CD14-positive monocyte (primary cell): ENCODE data around the gene SGPL1. TPM values are rescaled to one million over a fixed set of nuclear protein-coding genes. Genes with fewer than 3 reads are reported as not detected.

Source experiments
- DNase-seq, 3 donors: peaks; one replicate each; pipeline ENCODE4 v3.0.0-alpha.2; 2011 to 2022
- H2AFZ ChIP-seq: 2 replicates; pipeline ENCODE4 v1.6.0; 2012; ENCODE audit warnings: mild to moderate bottlenecking, low read depth, low read length, inconsistent platforms; ENCODE audit not compliant: insufficient read depth, poor library complexity, severe bottlenecking
- H3K27ac ChIP-seq, 2 donors: 1 replicate in 1 of 2; 2 replicates in 1 of 2; pipeline ENCODE4 v1.5.1; 2012 to 2013; ENCODE audit warnings: low read length in 2 of 2, control low read depth in 1 of 2, inconsistent platforms in 1 of 2, low read depth in 1 of 2, mild to moderate bottlenecking in 1 of 2
- H3K27me3 ChIP-seq, 2 donors: one replicate each; pipeline versions ENCODE4 v1.6.0 to v1.6.1; 2011 to 2013; ENCODE audit warnings: low read length in 2 of 2; ENCODE audit not compliant: control insufficient read depth in 2 of 2, insufficient read depth in 2 of 2
- H3K36me3 ChIP-seq, 2 donors: replicated peaks in 1 of 2; 1 replicate in 1 of 2; 2 replicates in 1 of 2; pipeline versions ENCODE4 v1.5.1 to v1.6.1; 2012 to 2013; ENCODE audit warnings: low read length in 2 of 2, control low read depth in 1 of 2, inconsistent platforms in 1 of 2, mild to moderate bottlenecking in 1 of 2; ENCODE audit not compliant: insufficient read depth in 2 of 2, control insufficient read depth in 1 of 2
- H3K4me1 ChIP-seq, 2 donors: 1 replicate in 1 of 2; 2 replicates in 1 of 2; pipeline versions ENCODE4 v1.5.1 to v1.6.1; 2012 to 2013; ENCODE audit warnings: low read length in 2 of 2, control low read depth in 1 of 2, inconsistent platforms in 1 of 2, mild to moderate bottlenecking in 1 of 2, moderate library complexity in 1 of 2; ENCODE audit not compliant: insufficient read depth in 2 of 2, control insufficient read depth in 1 of 2
- H3K4me2 ChIP-seq: replicated peaks from 2 replicates; pipeline ENCODE3; 2012; ENCODE audit warnings: low read length, moderate library complexity, mild to moderate bottlenecking; ENCODE audit not compliant: poor library complexity, severe bottlenecking; ENCODE audit errors: extremely low read depth
- H3K4me3 ChIP-seq, 3 experiments: fragments of 200-600 bp in 1 of 3; sonication (generic) in 1 of 3; replicated peaks in 1 of 3; 1 replicate in 2 of 3; 2 replicates in 1 of 3; pipeline ENCODE4 v1.5.1; 2011 to 2013; ENCODE audit warnings: low read length in 3 of 3, mild to moderate bottlenecking in 3 of 3, control low read depth in 2 of 3, low read depth in 2 of 3, inconsistent platforms in 1 of 3, moderate library complexity in 1 of 3
- H3K79me2 ChIP-seq: 2 replicates; pipeline ENCODE4 v1.6.0; 2012; ENCODE audit warnings: mild to moderate bottlenecking, control low read depth, inconsistent platforms, low read length, moderate library complexity; ENCODE audit not compliant: insufficient read depth
- H3K9ac ChIP-seq: 2 replicates; pipeline ENCODE4 v1.6.0; 2017; ENCODE audit warnings: low read length, mild to moderate bottlenecking; ENCODE audit not compliant: insufficient read depth, poor library complexity, severe bottlenecking
- H3K9me3 ChIP-seq, 2 donors: replicated peaks in 1 of 2; 1 replicate in 1 of 2; 2 replicates in 1 of 2; pipeline versions ENCODE4 v1.5.1 to v1.6.1; 2012 to 2013; ENCODE audit warnings: low read length in 2 of 2, control low read depth in 1 of 2; ENCODE audit not compliant: control insufficient read depth in 1 of 2, insufficient read depth in 1 of 2
- H4K20me1 ChIP-seq: 2 replicates; pipeline ENCODE4 v1.6.0; 2012; ENCODE audit warnings: mild to moderate bottlenecking, low read length, control low read depth, moderate library complexity; ENCODE audit not compliant: insufficient read depth
- H3K27ac Mint-ChIP-seq, 7 donors: one replicate each; pipeline ENCODE4 v1.8.0; 2020; ENCODE audit warnings: mild to moderate bottlenecking in 7 of 7, mixed read lengths in 7 of 7, moderate library complexity in 6 of 7, inconsistent platforms in 2 of 7
- H3K27me3 Mint-ChIP-seq, 3 donors: one replicate each; pipeline ENCODE4 v1.8.0; 2021 to 2022; ENCODE audit warnings: low read depth in 3 of 3, mild to moderate bottlenecking in 3 of 3, mixed read lengths in 3 of 3, moderate library complexity in 3 of 3, inconsistent platforms in 1 of 3
- H3K36me3 Mint-ChIP-seq, 2 donors: one replicate each; pipeline ENCODE4 v1.8.0; 2020; ENCODE audit warnings: mixed read lengths in 2 of 2, inconsistent platforms in 1 of 2, mild to moderate bottlenecking in 1 of 2
- H3K4me1 Mint-ChIP-seq: one replicate; pipeline ENCODE4 v1.8.0; 2020; ENCODE audit warnings: mild to moderate bottlenecking, mixed read lengths
- H3K4me3 Mint-ChIP-seq, 2 donors: one replicate each; pipeline ENCODE4 v1.8.0; 2020; ENCODE audit warnings: mild to moderate bottlenecking in 2 of 2, mixed read lengths in 2 of 2, moderate library complexity in 1 of 2
- H3K9me3 Mint-ChIP-seq, 7 donors: one replicate each; pipeline ENCODE4 v1.8.0; 2020 to 2022; ENCODE audit warnings: mixed read lengths in 7 of 7, mild to moderate bottlenecking in 6 of 7, moderate library complexity in 6 of 7, inconsistent platforms in 2 of 7
- CTCF ChIP-seq: fragments of 200-600 bp; IDR thresholded peaks from one replicate; pipeline ENCODE4 v1.8.0; 2022; ENCODE audit warnings: antibody characterized with exemption, mild to moderate bottlenecking
- WGBS: methylation state at CpG from one replicate; pipeline ENCODE4 v1.1.5; 2013; ENCODE audit warnings: missing lambda C conversion rate; ENCODE audit not compliant: insufficient coverage; 5-methylcytosine and 5-hydroxymethylcytosine counted together
- intact Hi-C, 2 donors: fragments of 100-400 bp; cut with micrococcal nuclease; formaldehyde crosslinking; loops; one replicate each; pipeline versions ENCODE4 v1.15.0 to v1.15.1; 2023
- polyA plus RNA-seq, 3 donors: library from polyadenylated mRNA; depleted of rRNA in 1 of 3; unstranded in 2 of 3; stranded (reverse) in 1 of 3; fragments of 300-500 nt in 2 of 3; fragments of >200 nt in 1 of 3; fragmentation: Illumina TruSeq in 2 of 3; gene quantifications; 1 replicate in 2 of 3; 2 replicates in 1 of 3; pipeline ENCODE4 v1.2.3, GENCODE V29; 2012 to 2021

Gene SGPL1
- polyA plus RNA-seq, 3 donors = 16.6 to 26.8 (median 26.1) TPM

GRCh38 chr10:70797840-70798239, 17.9 kb upstream of the SGPL1 start:
- Histone ChIP-seq H2AFZ (no peak overlapping the region), H3K4me3 (no peak overlapping the region), H3K36me3 (no peaks in the 10 kb centered on the region), H4K20me1 (no peaks in the 10 kb centered on the region), H3K4me1 (peaks cover 20% of the 10 kb centered on the region in 2 donors), H3K9ac (no peak overlapping the region), H3K27me3 (no peaks in the 10 kb centered on the region), H3K4me2 (no peak overlapping the region), H3K27ac (no peak overlapping the region), H3K79me2 (no peaks in the 10 kb centered on the region), H3K9me3 (no peaks in the 10 kb centered on the region)
- Mint-ChIP-seq H3K4me1 (peaks cover 24% of the 10 kb centered on the region), H3K27me3 (peaks cover 2 to 6% (median 2%) of the 10 kb centered on the region in 3 donors), H3K27ac (peak overlapping the region in 1 of 7 donors; percentile 46), H3K36me3 (no peaks in the 10 kb centered on the region), H3K4me3 (peak overlapping the region in 1 of 2 donors; percentile 40), H3K9me3 (peaks cover 0 to 4% (median 1%) of the 10 kb centered on the region in 7 donors)
- 37% methylated on average over 4 of the region's 7 CpGs for WGBS
- no peak for DNase-seq
- intact Hi-C loops = no loop called here
- TF ChIP-seq CTCF = no peak

- Histone ChIP-seq H3K36me3 (no peaks in the 10 kb centered on the region), H3K9ac (no peak overlapping the region), H3K4me2 (no peak overlapping the region), H2AFZ (no peak overlapping the region), H3K9me3 (no peaks in the 10 kb centered on the region), H3K4me1 (peaks cover 20% of the 10 kb centered on the region in 2 donors), H3K79me2 (no peaks in the 10 kb centered on the region), H3K27me3 (no peaks in the 10 kb centered on the region), H4K20me1 (no peaks in the 10 kb centered on the region), H3K4me3 (no peak overlapping the region), H3K27ac (no peak overlapping the region)
- peak in 1 of 3 donors; percentile 64 for DNase-seq
- peaks cover 24% of the 10 kb centered on the region for H3K4me1 Mint-ChIP-seq
- H3K36me3 Mint-ChIP-seq = no peaks in the 10 kb centered on the region
- H3K27me3 Mint-ChIP-seq = peaks cover 2 to 6% (median 2%) of the 10 kb centered on the region in 3 donors
- WGBS = 53% methylated on average over 2 of the region's 5 CpGs
- H3K27ac Mint-ChIP-seq = peak overlapping the region in 2 of 7 donors; percentile 62 to 70
- peak overlapping the region in 1 of 2 donors; percentile 12 for H3K4me3 Mint-ChIP-seq
- peaks cover 0 to 4% (median 1%) of the 10 kb centered on the region in 7 donors for H3K9me3 Mint-ChIP-seq
- no peak for TF ChIP-seq CTCF
- intact Hi-C loops = no loop called here
Observed at GRCh38 chr10:70799124-70799523, 16.6 kb upstream of the SGPL1 start.
